WI38 (cell line): Measurements from ENCODE around the gene C1R.
A peak's percentile ranks its signal among the peaks of the same experiment; 100 is the strongest.
"Not testable (repeated sequence)": the region's sequence is repeated elsewhere in the genome, so short reads cannot be mapped to it uniquely, and the experiment has no call there.

Experiments used
- H3K4me3 ChIP-seq: 2 replicates; pipeline ENCODE4 v1.5.1; 2011; ENCODE audit warnings: low read depth, mild to moderate bottlenecking, control low read depth, low read length
- CTCF ChIP-seq: IDR thresholded peaks from 2 replicates; pipeline ENCODE4 v1.5.1; 2012; ENCODE audit warnings: low read depth, mild to moderate bottlenecking, control low read depth, low read length

Gene C1R

GRCh38 chr12:7060353-7060954 is 31.8 kb downstream of the C1R start, which contains the start of gene C1S:
Gene C1S (plus strand): TSS chr12:7060718. CDS start chr12:7061913, 1,195 bp downstream.
- peak within 1 kb of the TSS; percentile 63 for H3K4me3 ChIP-seq

GRCh38 chr12:7059780-7060179 is 32.5 kb downstream of the C1R start:
- no peak overlapping the region for H3K4me3 ChIP-seq
- no peak for TF ChIP-seq CTCF

More at GRCh38 chr12:7060353-7060954, 31.8 kb downstream of the C1R start, which contains the start of gene C1S:
- TF ChIP-seq CTCF, result peak; percentile 89

- no peak for TF ChIP-seq CTCF
- no peak overlapping the region for H3K4me3 ChIP-seq
Measured at GRCh38 chr12:7058850-7059395, 33.3 kb downstream of the C1R start.

GRCh38 chr12:7058163-7058845 is 33.9 kb downstream of the C1R start:
- no peak overlapping the region for H3K4me3 ChIP-seq
- no peak for TF ChIP-seq CTCF

- H3K4me3 ChIP-seq, result not testable (repeated sequence)
Measured at GRCh38 chr12:7055736-7056135, 36.5 kb downstream of the C1R start.

GRCh38 chr12:7054925-7055324 is 37.3 kb downstream of the C1R start:
- TF ChIP-seq CTCF, result no peak
- no peak overlapping the region for H3K4me3 ChIP-seq

- not testable (repeated sequence) for H3K4me3 ChIP-seq
Measured at GRCh38 chr12:7049973-7050372, 42.3 kb downstream of the C1R start.

- H3K4me3 ChIP-seq, result not testable (repeated sequence)
Measured at GRCh38 chr12:7049445-7049951, 42.7 kb downstream of the C1R start.
